GM19372 (cell line): Measurements from ENCODE around the gene TTC19.
"Not testable (repeated sequence)": the region's sequence is repeated elsewhere in the genome, so short reads cannot be mapped to it uniquely, and the experiment has no call there.

Source experiments
- ATAC-seq: cut with Tn5 transposase; IDR thresholded peaks from one replicate; pipeline ENCODE4 v1.9.1; 2021; ENCODE audit warnings: mild to moderate bottlenecking, low read depth, moderate library complexity; ENCODE audit not compliant: unreplicated experiment

Gene TTC19

DNA sequence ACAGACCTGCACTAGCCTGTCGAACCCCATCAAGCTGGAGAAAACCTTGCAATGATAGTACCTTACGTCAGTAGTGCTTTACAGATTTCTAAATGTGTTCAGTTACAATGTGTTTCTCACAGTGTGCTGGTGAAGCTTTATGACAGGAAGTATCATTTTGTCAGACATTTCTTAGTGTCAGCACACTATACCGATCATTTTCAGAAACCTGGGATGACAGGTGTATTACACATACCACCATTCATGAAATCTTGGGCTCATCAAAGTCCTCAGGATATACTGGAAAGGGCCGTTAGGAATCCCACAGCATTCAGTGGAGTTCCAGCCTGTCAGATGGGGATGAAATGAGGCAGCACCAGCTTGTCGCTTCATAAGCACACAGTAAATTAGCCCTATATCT lies 27.3 kb downstream of the TTC19 start:
- ATAC-seq = no peak

- ATAC-seq = no peak
Measured at GRCh38 chr17:16027708-16028584, 28.3 kb downstream of the TTC19 start.

DNA sequence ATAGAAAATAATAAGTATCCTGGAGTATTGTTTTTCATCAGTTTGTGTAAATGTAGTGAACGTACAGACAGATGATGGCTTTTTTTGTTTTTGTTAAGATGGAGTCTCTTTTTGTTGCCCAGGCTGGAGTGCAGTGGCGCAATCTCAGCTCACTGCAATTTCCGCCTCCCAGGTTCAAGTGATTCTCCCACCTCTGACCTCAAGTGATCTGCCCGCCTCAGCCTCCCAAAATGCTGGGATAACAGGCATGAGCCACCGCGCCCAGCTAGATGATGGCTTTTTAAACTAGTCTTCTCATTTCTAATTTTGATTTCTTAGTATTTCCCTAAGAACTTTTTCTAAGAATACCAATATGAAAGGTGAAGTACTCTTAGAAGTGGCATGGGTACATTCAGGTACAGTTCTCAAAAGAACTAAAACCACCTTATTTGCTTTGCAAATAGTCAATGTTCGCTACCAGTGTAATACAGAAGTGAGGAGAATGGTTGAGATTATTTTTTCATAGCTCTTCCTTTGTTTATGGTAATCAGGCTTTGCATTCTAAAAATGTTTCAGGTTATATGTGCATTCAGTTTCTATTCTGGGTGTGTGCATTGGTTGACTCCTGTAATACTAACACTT lies 34.2 kb downstream of the TTC19 start:
- no peak for ATAC-seq

- ATAC-seq = no peak
Measured at GRCh38 chr17:16036261-16036660, 36.6 kb downstream of the TTC19 start.

DNA sequence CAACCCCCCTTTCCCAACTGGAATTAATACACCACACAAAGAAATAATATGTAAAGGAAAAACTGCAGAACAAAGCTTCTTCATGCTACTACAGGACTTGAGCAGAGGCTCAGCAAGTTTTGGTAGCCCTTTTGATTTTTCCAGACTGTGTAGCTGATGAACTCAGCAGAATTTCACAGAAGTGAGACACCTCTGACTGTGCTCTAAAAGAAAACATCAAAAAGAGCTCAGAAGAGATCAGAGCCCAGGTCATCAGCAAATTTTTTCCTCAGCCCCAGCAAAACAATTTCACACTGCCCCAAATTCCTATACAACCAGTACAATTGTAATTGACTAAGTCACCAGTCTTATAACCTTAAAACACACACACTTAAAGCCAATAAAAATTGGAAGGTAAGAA lies 38.0 kb downstream of the TTC19 start:
- no peak for ATAC-seq

DNA sequence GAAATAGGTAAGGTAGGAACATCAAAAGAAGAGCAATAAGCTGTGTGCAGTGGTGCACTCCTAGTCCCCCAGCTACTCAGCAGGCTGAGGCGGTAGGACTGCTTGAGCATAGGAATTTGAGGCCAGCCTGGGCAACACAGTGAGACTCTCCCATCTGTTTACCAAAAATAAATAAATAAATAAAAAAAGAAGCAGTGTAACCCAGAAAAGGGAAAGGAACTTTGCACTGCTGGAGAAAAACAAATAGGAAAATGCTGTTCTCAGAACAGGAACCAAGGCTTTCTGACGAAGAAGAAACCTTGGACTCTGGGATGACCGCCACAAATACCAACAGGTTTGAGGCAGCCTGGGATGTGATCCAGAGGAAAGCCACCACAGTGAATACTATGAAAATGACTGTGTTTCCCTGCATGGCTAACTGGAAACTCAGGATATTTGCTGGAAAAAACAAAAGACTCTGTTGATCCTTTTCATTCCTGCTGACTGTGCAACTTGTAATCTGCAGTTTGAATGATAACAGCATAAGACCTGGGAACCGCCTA lies 41.2 kb downstream of the TTC19 start:
- ATAC-seq = no peak

GRCh38 chr17:16044487-16044886 lies 44.9 kb downstream of the TTC19 start:
- ATAC-seq = no peak

GRCh38 chr17:16046966-16047365 lies 47.3 kb downstream of the TTC19 start:
- ATAC-seq = no peak

- no peak for ATAC-seq
Measured at GRCh38 chr17:16048811-16049449, 49.3 kb downstream of the TTC19 start.

DNA sequence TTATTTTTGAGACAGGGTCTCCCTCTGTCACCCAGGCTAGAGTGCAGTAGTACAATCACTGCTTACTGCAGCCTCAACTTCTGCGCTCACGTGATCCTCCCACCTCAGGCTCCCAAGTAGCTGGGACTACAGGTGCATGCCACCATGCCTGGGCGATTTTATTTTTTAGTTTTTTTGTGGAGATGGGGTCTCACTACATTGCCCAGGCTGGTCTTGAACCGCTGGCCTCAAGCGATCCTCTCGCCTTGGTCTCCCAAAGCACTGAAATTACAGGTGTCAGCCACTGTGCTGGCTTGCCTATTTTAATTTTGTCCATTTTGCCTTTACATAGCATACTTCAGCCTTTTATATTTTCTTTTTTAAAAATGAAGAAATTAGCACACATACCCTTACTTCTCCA lies 51.2 kb downstream of the TTC19 start:
- ATAC-seq = no peak

GRCh38 chr17:16052486-16052885 lies 52.9 kb downstream of the TTC19 start:
- ATAC-seq = no peak

DNA sequence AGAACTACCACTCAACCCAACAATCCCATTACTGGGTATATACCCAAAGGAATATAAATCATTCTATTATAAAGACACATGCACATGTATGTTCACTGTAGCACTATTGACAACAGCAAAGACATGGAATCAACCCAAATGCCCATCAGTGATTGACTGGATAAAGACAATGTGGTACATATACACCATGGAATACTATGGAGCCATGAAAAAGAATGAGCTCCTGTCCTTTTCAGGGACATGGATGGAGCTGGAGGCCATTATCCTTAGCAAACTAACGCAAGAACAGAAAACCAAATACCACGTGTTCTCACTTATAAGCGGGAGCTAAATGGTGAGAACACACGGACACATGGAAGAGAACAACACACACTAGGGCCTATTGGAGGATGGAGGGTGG lies 55.5 kb downstream of the TTC19 start:
- not testable (repeated sequence) for ATAC-seq

DNA sequence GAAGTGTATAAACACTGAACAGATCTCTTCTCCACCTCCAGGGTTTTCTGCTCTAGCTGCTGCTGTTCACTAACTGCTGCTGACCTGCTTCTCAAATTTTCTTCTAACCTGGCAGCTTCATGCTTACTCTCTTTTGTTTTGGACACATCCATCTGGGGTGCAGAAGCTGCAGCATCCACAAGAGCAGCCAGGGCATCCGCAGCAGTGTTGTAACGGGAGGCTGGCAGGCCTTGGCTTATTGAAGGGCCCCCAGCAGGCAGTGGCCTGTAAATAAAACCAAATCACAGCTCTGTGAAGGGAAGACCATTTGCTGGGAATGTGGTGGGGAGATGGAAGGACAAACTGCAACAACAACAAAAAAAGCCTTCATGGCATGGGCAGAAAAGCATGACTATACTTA lies 62.0 kb downstream of the TTC19 start:
- no peak for ATAC-seq

GRCh38 chr17:16066125-16066524 lies 66.5 kb downstream of the TTC19 start:
- ATAC-seq = no peak

DNA sequence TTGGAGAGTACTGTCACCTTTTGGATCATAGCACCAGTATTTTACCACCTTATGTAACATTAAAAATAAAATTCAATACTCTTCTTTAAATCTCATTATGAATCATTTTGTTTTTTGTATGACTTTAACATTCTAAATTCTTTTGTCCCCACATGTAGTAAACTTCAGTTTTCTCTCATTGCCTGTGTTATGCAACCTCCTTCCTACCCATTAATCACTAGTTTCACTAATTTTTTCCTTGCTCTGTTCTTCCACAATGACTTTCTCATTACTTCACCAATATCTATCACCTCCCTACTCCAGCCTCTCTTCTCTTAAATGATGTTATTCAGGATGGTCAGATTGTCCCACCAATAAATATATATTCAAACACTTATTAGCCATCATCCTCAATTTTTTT lies 68.7 kb downstream of the TTC19 start:
- no peak for ATAC-seq

- ATAC-seq = no peak
Measured at GRCh38 chr17:16072031-16072430, 72.4 kb downstream of the TTC19 start.

- no peak for ATAC-seq
Measured at GRCh38 chr17:16073845-16074244, 74.2 kb downstream of the TTC19 start.

DNA sequence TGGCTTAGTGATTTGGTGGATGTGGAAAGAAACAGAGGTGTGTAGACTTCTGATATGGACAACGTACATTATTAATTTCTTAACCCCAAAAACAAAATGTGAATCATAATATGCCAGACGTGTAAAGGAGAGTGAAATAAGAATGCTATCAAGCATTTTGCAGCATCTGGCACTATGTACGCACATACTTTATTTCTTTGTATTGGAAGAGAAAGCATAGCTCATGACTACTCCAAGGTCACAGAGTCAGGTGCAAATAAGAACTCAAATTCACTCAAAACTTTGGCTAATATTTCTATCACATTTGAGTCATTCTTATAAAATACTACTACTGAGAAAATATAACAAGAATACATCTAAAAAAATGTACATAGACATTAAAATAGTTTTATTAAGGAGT lies 74.8 kb downstream of the TTC19 start:
- no peak for ATAC-seq

DNA sequence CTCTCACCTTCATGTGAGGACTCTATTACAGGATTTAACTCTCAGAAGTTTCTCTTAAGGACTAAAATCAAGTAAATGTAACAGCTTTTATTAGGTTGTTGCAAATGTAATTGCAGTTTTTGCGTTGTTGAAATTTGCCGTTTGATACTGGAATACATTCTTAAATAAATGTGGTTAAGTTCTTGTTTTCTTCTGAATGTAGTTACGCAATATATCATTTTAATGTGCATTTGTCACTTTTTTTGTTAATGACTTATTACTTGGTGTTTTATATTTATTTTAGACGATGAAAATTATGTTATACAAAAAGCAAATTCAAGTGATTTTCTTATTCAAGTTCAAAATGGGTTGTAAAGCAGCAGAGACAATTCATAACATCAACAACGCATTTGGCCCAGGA lies 76.3 kb downstream of the TTC19 start:
- ATAC-seq = no peak
